Psoas muscle (tissue), 8 donors: ENCODE data around the gene CDS2. TPM values are rescaled to one million over a fixed set of nuclear protein-coding genes. Genes with fewer than 3 reads are reported as not detected.
A peak's percentile ranks its signal among the peaks of the same experiment; 100 is the strongest.

Experiments used
- ATAC-seq, 4 donors: fragments of 200-7000 bp; cut with Tn5 transposase; one replicate each; pipeline ENCODE4 v1.9.1; 2020; ENCODE audit warnings: moderate library complexity in 3 of 4, mild to moderate bottlenecking in 2 of 4
- DNase-seq, 2 donors: peaks; one replicate each; pipeline ENCODE4 v3.0.0-alpha.2; 2020
- H3K27ac ChIP-seq: fragments of 200-600 bp; one replicate; pipeline ENCODE4 v1.8.0; 2022
- H3K27me3 ChIP-seq, 3 donors: fragments of 200-600 bp in 1 of 3; one replicate each; pipeline versions ENCODE4 v1.6.1 to v1.8.0; 2013 to 2022; ENCODE audit warnings: low read length in 2 of 3, mild to moderate bottlenecking in 2 of 3, moderate library complexity in 1 of 3; ENCODE audit not compliant: insufficient read depth in 3 of 3
- H3K36me3 ChIP-seq, 2 donors: fragments of 200-600 bp in 1 of 2; one replicate each; pipeline versions ENCODE4 v1.6.1 to v1.8.0; 2013 to 2022; ENCODE audit warnings: low read depth in 1 of 2, mild to moderate bottlenecking in 1 of 2, moderate library complexity in 1 of 2; ENCODE audit not compliant: insufficient read depth in 1 of 2
- H3K4me1 ChIP-seq: fragments of 200-600 bp; one replicate; pipeline ENCODE4 v1.8.0; 2022
- H3K4me3 ChIP-seq: fragments of 200-600 bp; one replicate; pipeline ENCODE4 v1.8.0; 2022; ENCODE audit warnings: mild to moderate bottlenecking
- H3K9me3 ChIP-seq: fragments of 200-600 bp; one replicate; pipeline ENCODE4 v1.8.0; 2022
- CTCF ChIP-seq: fragments of 200-600 bp; IDR thresholded peaks from one replicate; pipeline ENCODE4 v1.8.0; 2022; ENCODE audit warnings: antibody characterized with exemption
- WGBS, 3 donors: extraction: QIAGEN DNeasy Blood & Tissue Kit; methylation state at CpG; one replicate each; pipeline versions ENCODE4 v1.1.6 to v1.1.7; 2013; 5-methylcytosine and 5-hydroxymethylcytosine counted together
- intact Hi-C, 2 donors: fragments of 100-400 bp; cut with DNase I; formaldehyde crosslinking; loops; one replicate each; pipeline versions ENCODE4 v1.11.0 to v1.14.2; 2022
- polyA plus RNA-seq, 3 donors: library from polyadenylated mRNA; stranded (reverse); fragments of 200-250 nt; gene quantifications; one replicate each; pipeline ENCODE4 v1.2.3, GENCODE V29; 2013
- total RNA-seq, 4 donors: library from RNA; stranded (reverse); fragmentation: NEBNext Ultra II Directional in 2 of 4; extraction: Animal tissue kit (Norgen Biotek cat#: 25700) in 2 of 4; gene quantifications; one replicate each; pipeline versions ENCODE4 v1.2.1 to v1.2.4, GENCODE V29; 2021 to 2023
- donor health status: healthy with polysubstance abuse.
- donor health status: DM: no; HTN: no; CAD: no; lungs with moderate emphysema.
- donor health status: Bipolar disorder and iron deficiency.
- donor health status: healthy.
- donor health status: DM: yes; HTN: yes; CAD: no.
- donor health status: DM: no; HTN: no; CAD: no.
- donor health status: DM: no; HTN: no; CAD: no.
- donor health status: DM: yes; HTN: yes; CAD: no.

CDS2 gene
- total and polyA plus RNA-seq, 7 donors: 8.0 to 34.1 (median 19.5) TPM

- intact Hi-C loops: no loop called here
- Histone ChIP-seq H3K27me3 (no peaks in the 10 kb centered on the region), H3K4me1 (no peaks in the 10 kb centered on the region), H3K36me3 (peaks cover 11 to 95% of the 10 kb centered on the region in 2 donors), H3K4me3 (no peak overlapping the region), H3K9me3 (no peaks in the 10 kb centered on the region), H3K27ac (no peak overlapping the region)
- DNase-seq: peak; percentile 79 to 84
- ATAC-seq: peak; percentile 72 to 90 (median 78)
- peak; percentile 94 for TF ChIP-seq CTCF
- WGBS, 3 donors: 8 to 18% (median 12%) methylated on average over 9 of the region's 9 CpGs
Observed at GRCh38 chr20:5100684-5101347, 26.0 kb upstream of the CDS2 start.

GRCh38 chr20:5104479-5104878 lies 22.3 kb upstream of the CDS2 start:
- H3K9me3 ChIP-seq: no peaks in the 10 kb centered on the region
- 94% methylated on average over 2 of the region's 2 CpGs for WGBS, 3 donors
- peaks cover 13 to 97% of the 10 kb centered on the region in 2 donors for H3K36me3 ChIP-seq
- H3K4me3 ChIP-seq: no peak overlapping the region
- H3K27ac ChIP-seq: no peak overlapping the region
- H3K27me3 ChIP-seq: no peaks in the 10 kb centered on the region
- H3K4me1 ChIP-seq: no peaks in the 10 kb centered on the region
- intact Hi-C loops: no loop called here
- DNase-seq (no peak), ATAC-seq (no peak)
- no peak for TF ChIP-seq CTCF

GRCh38 chr20:5109276-5109675 lies 17.5 kb upstream of the CDS2 start:
- no peaks in the 10 kb centered on the region for H3K27me3 ChIP-seq
- H3K9me3 ChIP-seq: no peaks in the 10 kb centered on the region
- peaks cover 12 to 70% of the 10 kb centered on the region in 2 donors for H3K36me3 ChIP-seq
- ATAC-seq (no peak), DNase-seq (no peak)
- TF ChIP-seq CTCF: no peak
- intact Hi-C loops: no loop called here
- 71 to 86% (median 74%) methylated on average over 5 of the region's 5 CpGs for WGBS, 3 donors
- no peak overlapping the region for H3K4me3 ChIP-seq
- no peak overlapping the region for H3K27ac ChIP-seq
- H3K4me1 ChIP-seq: peaks cover 5% of the 10 kb centered on the region

GRCh38 chr20:5113615-5113986 lies 13.2 kb upstream of the CDS2 start:
- Histone ChIP-seq H3K9me3 (no peaks in the 10 kb centered on the region), H3K4me3 (peak overlapping the region; percentile 74), H3K4me1 (peaks cover 12% of the 10 kb centered on the region), H3K27me3 (no peaks in the 10 kb centered on the region), H3K36me3 (peaks cover 0 to 69% of the 10 kb centered on the region in 2 donors), H3K27ac (peak overlapping the region; percentile 93)
- TF ChIP-seq CTCF: no peak
- no peak for ATAC-seq
- no peak for DNase-seq
- 39 to 44% (median 41%) methylated on average over 3 of the region's 3 CpGs for WGBS, 3 donors
- intact Hi-C loops: no loop called here

- TF ChIP-seq CTCF: no peak
- H3K4me1 ChIP-seq: peaks cover 17% of the 10 kb centered on the region
- no peak for ATAC-seq
- WGBS, 3 donors: 21 to 70% (median 43%) methylated on average over 3 of the region's 3 CpGs
- no peak overlapping the region for H3K4me3 ChIP-seq
- H3K27ac ChIP-seq: no peak overlapping the region
- intact Hi-C loops: no loop called here
- no peak for DNase-seq
- H3K9me3 ChIP-seq: no peaks in the 10 kb centered on the region
- peaks cover 0 to 62% of the 10 kb centered on the region in 2 donors for H3K36me3 ChIP-seq
- no peaks in the 10 kb centered on the region for H3K27me3 ChIP-seq
Observed at GRCh38 chr20:5114403-5114802, 12.4 kb upstream of the CDS2 start.
